Measurements from ENCODE around the gene KIF1C. TPM values are rescaled to one million over a fixed set of nuclear protein-coding genes. Genes with fewer than 3 reads are reported as not detected.

The KIF1C gene
- total RNA-seq, 1 donor from 2014 or later, result 97.6 TPM

DNA sequence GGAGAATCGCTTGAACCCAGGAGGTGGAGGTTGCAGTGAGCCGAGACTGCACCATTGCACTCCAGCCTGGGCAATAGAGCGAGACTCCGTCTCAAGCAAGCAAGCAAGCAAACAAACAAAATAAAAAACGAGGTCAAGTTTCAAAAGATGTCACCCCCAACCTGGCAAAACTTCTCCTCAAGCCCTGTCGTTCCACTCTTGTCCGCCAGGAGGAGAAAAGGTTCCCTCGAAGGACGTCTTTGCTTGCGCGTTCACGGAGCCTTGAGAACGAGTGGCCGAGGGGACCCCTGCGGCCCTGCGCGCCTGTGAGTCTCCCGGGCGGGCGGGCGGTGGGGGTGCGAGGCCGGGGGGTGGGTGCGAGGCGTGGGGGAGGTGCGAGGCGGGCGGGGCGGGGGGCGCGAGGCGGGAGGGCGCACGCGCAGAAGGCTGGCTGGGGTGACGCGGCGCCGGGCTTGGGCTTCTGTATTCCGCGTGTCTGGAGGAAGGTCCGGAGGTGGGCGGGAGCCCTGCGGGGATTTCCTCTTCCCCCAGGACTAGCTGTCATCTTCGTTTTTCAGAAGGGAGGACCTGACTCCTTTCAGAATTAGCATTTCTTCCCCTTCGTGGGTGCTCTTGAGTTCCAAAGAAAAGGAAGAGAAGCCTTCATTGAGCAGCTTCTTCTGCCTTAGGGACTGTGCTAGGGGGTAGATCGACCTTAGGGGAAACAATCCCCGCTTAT, 33.8 kb downstream of the KIF1C start:
- no peak for DNase-seq (ENCODE audit: low read depth)
- Histone ChIP-seq H3K27me3 (ENCODE audit: control insufficient read depth, insufficient read depth, low read length) (peaks cover 17% of the 10 kb centered on the region), H3K36me3 (ENCODE audit: control insufficient read depth, insufficient read depth, low read length) (no peaks in the 10 kb centered on the region), H3K4me3 (ENCODE audit: low read depth, low read length) (peak overlapping the region; percentile 23)
- TF ChIP-seq, protein P1, sequence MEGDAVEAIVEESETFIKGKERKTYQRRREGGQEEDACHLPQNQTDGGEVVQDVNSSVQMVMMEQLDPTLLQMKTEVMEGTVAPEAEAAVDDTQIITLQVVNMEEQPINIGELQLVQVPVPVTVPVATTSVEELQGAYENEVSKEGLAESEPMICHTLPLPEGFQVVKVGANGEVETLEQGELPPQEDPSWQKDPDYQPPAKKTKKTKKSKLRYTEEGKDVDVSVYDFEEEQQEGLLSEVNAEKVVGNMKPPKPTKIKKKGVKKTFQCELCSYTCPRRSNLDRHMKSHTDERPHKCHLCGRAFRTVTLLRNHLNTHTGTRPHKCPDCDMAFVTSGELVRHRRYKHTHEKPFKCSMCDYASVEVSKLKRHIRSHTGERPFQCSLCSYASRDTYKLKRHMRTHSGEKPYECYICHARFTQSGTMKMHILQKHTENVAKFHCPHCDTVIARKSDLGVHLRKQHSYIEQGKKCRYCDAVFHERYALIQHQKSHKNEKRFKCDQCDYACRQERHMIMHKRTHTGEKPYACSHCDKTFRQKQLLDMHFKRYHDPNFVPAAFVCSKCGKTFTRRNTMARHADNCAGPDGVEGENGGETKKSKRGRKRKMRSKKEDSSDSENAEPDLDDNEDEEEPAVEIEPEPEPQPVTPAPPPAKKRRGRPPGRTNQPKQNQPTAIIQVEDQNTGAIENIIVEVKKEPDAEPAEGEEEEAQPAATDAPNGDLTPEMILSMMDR (IDR thresholded peaks at IDR 0.05; ENCODE audit: insufficient read depth, low read length, poor library complexity, severe bottlenecking), result peak; percentile 71

DNA sequence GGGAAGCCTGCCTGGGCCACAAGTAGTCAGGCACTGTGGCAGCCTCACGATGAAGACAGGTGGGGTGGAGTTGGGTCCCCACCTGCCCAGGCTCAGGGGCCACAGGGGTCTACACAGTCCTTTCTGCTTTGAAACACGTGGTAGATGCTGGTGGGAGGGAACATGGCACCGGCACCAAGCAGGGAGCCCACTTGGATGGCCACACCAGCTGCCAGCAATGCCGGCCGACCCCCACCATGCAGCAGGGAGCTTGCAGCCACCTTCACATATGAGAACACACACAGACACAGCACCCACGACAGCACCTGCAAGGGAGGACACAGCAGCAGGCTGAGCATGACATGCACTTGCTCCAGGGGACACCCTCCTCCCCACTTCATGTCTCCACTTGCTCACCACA, 35.1 kb downstream of the KIF1C start:
- H3K36me3 ChIP-seq (ENCODE audit: control insufficient read depth, insufficient read depth, low read length), result no peaks in the 10 kb centered on the region
- no peak for DNase-seq (ENCODE audit: low read depth)
- TF ChIP-seq, protein P1 (IDR thresholded peaks at IDR 0.05; ENCODE audit: insufficient read depth, low read length, poor library complexity, severe bottlenecking), result no peak
- peaks cover 17% of the 10 kb centered on the region for H3K27me3 ChIP-seq (ENCODE audit: control insufficient read depth, insufficient read depth, low read length)
- H3K4me3 ChIP-seq (ENCODE audit: low read depth, low read length), result no peak overlapping the region

DNA sequence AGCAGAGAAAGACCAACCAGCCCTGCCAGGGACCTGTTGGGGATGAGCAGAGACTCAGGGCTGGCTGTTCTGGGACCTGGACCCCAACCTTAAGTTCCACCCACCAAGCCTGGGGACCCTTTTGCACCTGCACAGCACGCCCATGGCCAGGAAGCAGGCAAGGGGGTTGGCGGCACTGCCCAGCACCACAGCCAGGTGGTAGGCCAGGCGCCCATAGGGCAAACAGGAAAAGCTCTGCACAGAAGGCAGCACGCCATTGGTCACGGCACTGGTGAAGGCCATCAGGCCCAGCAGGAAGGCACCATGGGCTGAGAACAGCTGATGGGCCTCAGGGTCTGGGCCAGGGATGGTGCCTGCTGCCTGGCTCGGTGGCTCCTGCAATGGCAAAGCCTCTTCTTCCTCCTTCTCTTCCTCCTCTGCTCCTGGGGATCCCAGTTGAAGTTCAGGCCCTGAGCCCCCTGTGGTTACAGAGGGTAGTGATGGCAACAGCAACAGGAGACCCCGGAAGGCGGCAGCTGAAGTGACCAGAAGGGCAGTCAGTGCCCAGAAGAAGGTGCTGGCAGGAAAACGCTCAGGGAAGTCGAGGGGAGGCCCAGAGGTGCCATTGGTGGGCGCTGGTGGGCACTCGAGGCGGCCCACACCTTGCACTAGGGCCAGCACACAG, 35.7 kb downstream of the KIF1C start:
- TF ChIP-seq, protein P1 (IDR thresholded peaks at IDR 0.05; ENCODE audit: insufficient read depth, low read length, poor library complexity, severe bottlenecking), result no peak
- Histone ChIP-seq H3K27me3 (ENCODE audit: control insufficient read depth, insufficient read depth, low read length) (peaks cover 17% of the 10 kb centered on the region), H3K4me3 (ENCODE audit: low read depth, low read length) (no peak overlapping the region), H3K36me3 (ENCODE audit: control insufficient read depth, insufficient read depth, low read length) (no peaks in the 10 kb centered on the region)
- no peak for DNase-seq (ENCODE audit: low read depth)

DNA sequence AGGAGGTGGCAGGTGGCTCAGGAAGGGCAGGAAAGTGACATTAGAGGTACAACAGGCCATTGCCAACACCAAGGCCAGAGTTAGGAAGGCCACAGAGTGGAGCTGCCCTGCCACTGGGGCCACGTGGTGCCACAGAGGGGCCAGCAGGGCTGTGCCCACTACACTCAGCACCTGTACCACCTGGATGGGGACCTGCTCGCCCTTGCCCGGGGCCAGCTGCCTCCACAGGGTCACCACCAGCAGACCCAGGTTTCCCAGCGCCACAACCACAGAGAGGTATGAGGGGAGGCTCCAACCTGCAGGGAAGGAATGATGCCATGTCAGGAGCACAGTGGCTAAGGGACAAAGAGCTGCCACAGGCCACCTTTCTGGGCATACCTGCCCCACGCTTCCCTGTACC, 36.3 kb downstream of the KIF1C start:
- Histone ChIP-seq H3K4me3 (ENCODE audit: low read depth, low read length) (no peak overlapping the region), H3K27me3 (ENCODE audit: control insufficient read depth, insufficient read depth, low read length) (peaks cover 17% of the 10 kb centered on the region), H3K36me3 (ENCODE audit: control insufficient read depth, insufficient read depth, low read length) (no peaks in the 10 kb centered on the region)
- TF ChIP-seq, protein P1 (IDR thresholded peaks at IDR 0.05; ENCODE audit: insufficient read depth, low read length, poor library complexity, severe bottlenecking), result no peak
- DNase-seq (ENCODE audit: low read depth), result no peak

DNA sequence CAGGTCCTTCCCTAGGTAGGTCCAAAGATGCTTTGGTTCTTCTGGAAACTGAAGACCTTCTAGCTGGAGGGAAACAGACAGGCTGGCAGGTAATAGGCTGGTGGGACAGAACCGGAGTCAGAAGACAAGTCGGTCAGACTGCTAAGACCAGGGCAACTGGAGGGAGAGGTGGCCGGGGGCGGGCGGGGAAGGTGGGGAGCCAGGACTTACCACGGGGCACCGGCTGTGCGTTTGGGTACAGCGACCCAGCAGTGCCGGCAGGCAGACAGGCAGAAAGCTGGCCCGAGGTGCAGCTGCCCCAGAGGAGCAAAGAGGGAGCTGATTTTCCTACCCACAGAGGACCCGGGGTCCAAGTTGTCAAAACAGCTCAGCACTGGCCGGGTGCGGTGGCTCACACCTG, 36.9 kb downstream of the KIF1C start:
- DNase-seq (ENCODE audit: low read depth), result no peak
- Histone ChIP-seq H3K4me3 (ENCODE audit: low read depth, low read length) (no peak overlapping the region), H3K27me3 (ENCODE audit: control insufficient read depth, insufficient read depth, low read length) (peaks cover 17% of the 10 kb centered on the region), H3K36me3 (ENCODE audit: control insufficient read depth, insufficient read depth, low read length) (no peaks in the 10 kb centered on the region)
- TF ChIP-seq, protein P1 (IDR thresholded peaks at IDR 0.05; ENCODE audit: insufficient read depth, low read length, poor library complexity, severe bottlenecking), result no peak

Data from kidney epithelial cell (primary cell).